Naive B cell (primary cell): Measurements from ENCODE around the gene RAN. TPM values are rescaled to one million over a fixed set of nuclear protein-coding genes. Genes with fewer than 3 reads are reported as not detected.
A peak's percentile ranks its signal among the peaks of the same experiment; 100 is the strongest.
"Not testable (repeated sequence)": the region's sequence is repeated elsewhere in the genome, so short reads cannot be mapped to it uniquely, and the experiment has no call there.

Experiments
- ATAC-seq, 2 donors: fragments of 150-1000 bp; cut with Tn5 transposase; 2 replicates each; pipeline ENCODE4 v1.10.0; 2021; ENCODE audit warnings: low read depth in 2 of 2, mild to moderate bottlenecking in 2 of 2, moderate library complexity in 2 of 2
- DNase-seq: peaks from one replicate; pipeline ENCODE4 v3.0.0; 2022
- H3K27ac Mint-ChIP-seq, 6 donors: one replicate each; pipeline ENCODE4 v1.8.0; 2020 to 2022; ENCODE audit warnings: mild to moderate bottlenecking in 6 of 6, mixed read lengths in 6 of 6, moderate library complexity in 5 of 6, inconsistent platforms in 2 of 6
- H3K27me3 Mint-ChIP-seq, 3 donors: one replicate each; pipeline ENCODE4 v1.8.0; 2021 to 2022; ENCODE audit warnings: mixed read lengths in 3 of 3, mild to moderate bottlenecking in 1 of 3
- H3K36me3 Mint-ChIP-seq, 2 donors: one replicate each; pipeline ENCODE4 v1.8.0; 2020 to 2022; ENCODE audit warnings: mixed read lengths in 2 of 2, inconsistent platforms in 1 of 2, mild to moderate bottlenecking in 1 of 2
- H3K4me1 Mint-ChIP-seq, 3 donors: one replicate each; pipeline ENCODE4 v1.8.0; 2020 to 2022; ENCODE audit warnings: mixed read lengths in 3 of 3, inconsistent platforms in 1 of 3, mild to moderate bottlenecking in 1 of 3, moderate library complexity in 1 of 3
- H3K4me3 Mint-ChIP-seq, 8 donors: one replicate each; pipeline ENCODE4 v1.8.0; 2020 to 2022; ENCODE audit warnings: mild to moderate bottlenecking in 8 of 8, mixed read lengths in 8 of 8, moderate library complexity in 8 of 8, inconsistent platforms in 2 of 8
- H3K9me3 Mint-ChIP-seq, 7 donors: one replicate each; pipeline ENCODE4 v1.8.0; 2020 to 2022; ENCODE audit warnings: mixed read lengths in 7 of 7, mild to moderate bottlenecking in 5 of 7, inconsistent platforms in 2 of 7, moderate library complexity in 1 of 7
- polyA plus RNA-seq, 6 donors: library from polyadenylated mRNA; unstranded; fragments of 300-500 nt; fragmentation: Illumina TruSeq; gene quantifications; one replicate each; pipeline ENCODE4 v1.2.3, GENCODE V29; 2021; ENCODE audit warnings: low read depth in 6 of 6

Gene RAN
- polyA plus RNA-seq, 6 donors from 2014 or later = 454 to 580 (median 539) TPM

DNA sequence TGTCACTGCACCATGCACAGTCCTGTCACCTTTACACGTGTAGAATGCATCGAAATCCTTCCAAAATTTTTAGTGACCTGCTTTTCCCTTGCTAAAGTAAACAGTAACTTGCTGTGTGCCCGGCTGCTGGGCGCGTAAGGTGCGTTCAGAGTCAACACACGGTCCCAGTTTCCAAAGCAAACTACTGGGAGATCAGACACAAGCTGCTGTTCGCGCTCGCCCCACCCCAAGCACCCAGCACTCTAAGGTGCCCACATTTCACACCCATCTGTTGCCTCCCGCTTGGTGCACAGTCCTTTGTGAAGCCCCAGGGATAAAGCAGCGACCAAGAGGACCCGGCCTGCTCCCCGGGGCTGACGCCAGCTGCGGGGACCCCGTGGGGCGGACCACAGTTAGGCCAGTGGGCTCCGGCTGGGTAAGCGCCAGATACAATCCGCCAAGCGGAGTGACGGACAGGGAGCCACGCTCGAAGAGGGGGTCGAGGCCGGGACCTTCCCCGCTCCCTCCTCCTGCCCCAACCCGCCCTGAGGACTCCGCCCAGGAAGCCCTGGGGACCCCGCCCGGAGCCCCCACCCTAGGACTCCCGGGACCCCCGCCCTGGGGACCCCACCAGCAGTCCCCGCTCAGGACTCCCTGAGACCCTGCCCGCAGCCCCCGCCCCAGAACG, 33.4 kb upstream of the RAN start:
- Mint-ChIP-seq H3K27me3 (no peaks in the 10 kb centered on the region), H3K4me3 (peak overlapping the region; percentile 65 to 88 (median 82)), H3K4me1 (peaks cover 9 to 33% (median 14%) of the 10 kb centered on the region in 3 donors), H3K36me3 (no peaks in the 10 kb centered on the region), H3K9me3 (no peaks in the 10 kb centered on the region), H3K27ac (peak overlapping the region in 2 of 6 donors; percentile 21 to 41)
- ATAC-seq = peak; percentile 7 to 15
- DNase-seq = peak; percentile 20

DNA sequence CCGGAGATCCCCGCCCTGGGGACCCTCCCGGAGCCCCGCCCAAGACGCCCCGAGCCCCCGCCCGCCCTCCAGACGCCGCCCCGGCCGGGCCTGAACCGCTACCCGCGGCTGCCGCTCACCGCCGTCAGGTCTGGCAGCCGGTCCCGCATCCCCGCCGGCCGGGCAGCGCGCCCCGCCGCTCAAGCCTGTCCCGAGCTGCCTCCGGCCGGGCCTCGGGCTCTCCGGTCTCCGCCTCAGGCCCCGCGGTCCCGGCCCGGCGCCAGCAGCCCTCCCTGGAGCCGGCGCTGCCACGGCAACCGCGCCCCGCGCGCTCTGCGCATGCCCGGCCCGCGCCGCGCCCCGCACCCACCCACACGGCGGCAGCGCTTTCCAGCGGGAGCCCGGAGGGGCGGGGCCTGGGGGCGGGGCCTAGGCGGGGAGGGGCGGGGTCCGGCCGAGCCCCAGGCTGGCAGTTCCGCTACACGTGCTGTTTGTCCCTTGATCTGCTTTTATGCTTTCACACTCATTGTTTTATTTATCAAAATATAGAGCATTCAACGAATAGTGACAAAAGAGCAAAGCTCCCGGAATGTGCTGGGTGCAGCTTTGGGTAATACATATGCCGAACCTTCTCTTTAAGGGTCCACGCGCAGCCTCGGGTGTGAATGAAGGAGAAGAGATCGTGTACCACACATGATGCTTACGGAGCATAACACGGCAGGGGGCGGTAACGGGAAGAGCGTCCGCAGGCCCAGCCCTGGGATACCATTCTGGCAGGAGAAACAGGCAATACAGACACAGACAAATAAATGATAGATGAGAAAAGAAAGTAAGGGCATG, 32.7 kb upstream of the RAN start, which contains the start of gene STX2:
TSS of gene STX2 (minus strand) at position 300 of the 819 bp plus-strand sequence. CDS start at position 149, 151 bp downstream.
- H3K27me3 Mint-ChIP-seq = no peaks in the 10 kb centered on the region
- peak within 1 kb of the TSS; percentile 82 to 95 (median 86) for H3K4me3 Mint-ChIP-seq
- no peaks in the 10 kb centered on the region for H3K36me3 Mint-ChIP-seq
- no peaks in the 10 kb centered on the region for H3K9me3 Mint-ChIP-seq
- H3K4me1 Mint-ChIP-seq = peaks cover 9 to 32% (median 14%) of the 10 kb centered on the region in 3 donors
- peak within 1 kb of the TSS in 5 of 6 donors; percentile 7 to 92 (median 88) for H3K27ac Mint-ChIP-seq
- peak; percentile 87 to 90 for ATAC-seq
- DNase-seq = peak; percentile 91

DNA sequence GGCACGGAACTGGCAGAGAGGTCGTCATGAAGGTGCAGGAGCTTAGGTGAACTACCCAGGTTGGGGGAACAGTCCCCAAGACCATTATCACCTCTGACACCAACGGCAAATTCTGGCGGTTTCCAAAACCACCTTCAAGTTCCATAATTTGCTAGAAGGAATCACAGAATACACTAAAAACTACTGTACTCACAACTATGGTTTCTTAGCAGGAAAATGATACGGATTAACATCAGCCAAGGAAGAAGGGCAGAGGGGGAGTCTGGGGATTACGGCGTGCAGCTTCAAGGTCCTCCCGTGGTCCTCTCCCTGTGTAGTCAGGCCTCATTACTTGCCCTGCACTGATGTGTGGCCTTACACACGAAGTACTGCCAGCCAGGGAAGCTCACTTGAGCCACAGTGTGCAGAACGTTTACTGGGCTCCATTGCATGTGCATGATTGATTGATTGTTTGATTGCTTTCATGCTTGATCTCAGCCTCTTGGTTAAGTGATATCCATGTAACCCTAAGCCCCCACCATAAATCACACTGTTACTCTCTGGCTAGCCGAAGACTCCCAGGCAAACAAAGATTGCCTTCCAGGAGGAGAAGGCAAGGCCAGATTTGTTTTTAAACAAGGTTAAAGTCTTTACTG, 32.0 kb upstream of the RAN start:
- DNase-seq (no peak), ATAC-seq (no peak)
- Mint-ChIP-seq H3K36me3 (no peaks in the 10 kb centered on the region), H3K27me3 (no peaks in the 10 kb centered on the region), H3K9me3 (no peaks in the 10 kb centered on the region), H3K4me1 (peaks cover 9 to 28% (median 14%) of the 10 kb centered on the region in 3 donors), H3K27ac (peak overlapping the region in 3 of 6 donors; percentile 7 to 88 (median 39)), H3K4me3 (peak overlapping the region; percentile 81 to 95 (median 86))

DNA sequence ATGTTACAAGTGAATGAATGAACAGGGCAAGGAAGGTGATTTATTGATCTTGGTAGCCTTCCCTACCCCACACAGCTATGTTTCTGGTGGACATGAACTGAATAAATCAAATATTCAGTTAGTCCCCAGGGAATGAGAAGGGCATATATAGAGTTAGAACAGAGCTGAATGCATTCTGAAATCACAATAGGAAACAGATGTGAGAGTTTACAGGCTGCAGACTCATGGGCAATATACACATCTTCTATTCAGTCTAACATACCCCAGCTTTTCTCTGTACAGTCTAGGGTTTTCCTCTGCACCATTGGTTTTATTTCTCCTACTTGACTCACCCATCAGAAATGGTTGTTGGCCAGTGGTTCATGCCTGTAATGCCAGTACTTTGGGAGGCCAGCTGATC, 25.5 kb upstream of the RAN start:
- no peak overlapping the region for H3K27ac Mint-ChIP-seq
- no peak for ATAC-seq

DNA sequence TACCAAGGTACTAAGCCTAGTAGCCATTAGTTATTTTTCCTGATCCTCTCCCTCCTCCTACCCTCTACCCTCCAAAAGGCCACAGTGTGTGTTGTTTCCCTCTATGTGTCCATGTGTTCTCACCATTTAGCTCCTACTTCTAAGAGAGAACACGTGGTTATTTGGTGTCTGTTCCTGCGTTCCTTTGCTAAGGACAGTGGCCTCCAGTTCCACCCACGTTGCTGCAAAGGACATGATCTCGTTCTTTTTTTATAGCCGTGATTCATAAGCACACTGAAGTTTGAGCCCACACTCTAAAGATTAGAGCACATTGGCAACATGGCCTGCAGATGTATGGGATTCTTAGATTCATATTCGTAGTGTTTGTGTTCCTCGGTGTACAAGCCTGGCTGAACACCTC, 24.8 kb upstream of the RAN start:
- peaks cover 11 to 18% (median 17%) of the 10 kb centered on the region in 3 donors for H3K27me3 Mint-ChIP-seq
- no peaks in the 10 kb centered on the region for H3K36me3 Mint-ChIP-seq
- no peak for ATAC-seq
- H3K4me1 Mint-ChIP-seq = no peaks in the 10 kb centered on the region
- H3K4me3 Mint-ChIP-seq = no peak overlapping the region
- no peaks in the 10 kb centered on the region for H3K9me3 Mint-ChIP-seq
- peak overlapping the region in 1 of 6 donors; percentile 8 for H3K27ac Mint-ChIP-seq
- no peak for DNase-seq

More for the DNA sequence above, 25.5 kb upstream of the RAN start:
- no peak overlapping the region for H3K4me3 Mint-ChIP-seq
- H3K27me3 Mint-ChIP-seq = peaks cover 11 to 18% (median 17%) of the 10 kb centered on the region in 3 donors
- H3K4me1 Mint-ChIP-seq = no peaks in the 10 kb centered on the region
- no peak for DNase-seq
- no peaks in the 10 kb centered on the region for H3K9me3 Mint-ChIP-seq
- H3K36me3 Mint-ChIP-seq = no peaks in the 10 kb centered on the region

DNA sequence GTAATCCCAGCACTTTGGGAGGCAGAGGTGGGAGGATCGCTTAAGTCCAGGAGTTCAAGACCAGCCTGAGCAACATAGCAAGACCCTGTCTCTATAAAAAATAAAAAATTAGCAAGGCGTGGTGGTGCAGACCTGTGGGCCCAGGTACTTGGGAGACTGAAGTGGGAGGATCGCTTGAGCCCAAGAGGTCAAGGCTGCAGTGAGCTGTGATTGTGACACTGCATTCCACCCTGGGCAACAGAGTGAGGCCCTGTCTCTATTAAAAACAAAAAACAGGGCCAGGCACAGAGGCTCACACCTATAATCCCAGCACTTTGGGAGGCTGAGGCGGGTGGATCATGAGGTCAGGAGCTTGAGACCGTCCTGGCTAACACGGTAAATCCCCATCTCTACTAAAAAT, 23.8 kb upstream of the RAN start:
- not testable (repeated sequence) for H3K27ac Mint-ChIP-seq, H3K4me1 Mint-ChIP-seq, H3K4me3 Mint-ChIP-seq, DNase-seq, H3K9me3 Mint-ChIP-seq, H3K36me3 Mint-ChIP-seq, ATAC-seq
- peaks cover 15 to 24% (median 18%) of the 10 kb centered on the region in 3 donors for H3K27me3 Mint-ChIP-seq

DNA sequence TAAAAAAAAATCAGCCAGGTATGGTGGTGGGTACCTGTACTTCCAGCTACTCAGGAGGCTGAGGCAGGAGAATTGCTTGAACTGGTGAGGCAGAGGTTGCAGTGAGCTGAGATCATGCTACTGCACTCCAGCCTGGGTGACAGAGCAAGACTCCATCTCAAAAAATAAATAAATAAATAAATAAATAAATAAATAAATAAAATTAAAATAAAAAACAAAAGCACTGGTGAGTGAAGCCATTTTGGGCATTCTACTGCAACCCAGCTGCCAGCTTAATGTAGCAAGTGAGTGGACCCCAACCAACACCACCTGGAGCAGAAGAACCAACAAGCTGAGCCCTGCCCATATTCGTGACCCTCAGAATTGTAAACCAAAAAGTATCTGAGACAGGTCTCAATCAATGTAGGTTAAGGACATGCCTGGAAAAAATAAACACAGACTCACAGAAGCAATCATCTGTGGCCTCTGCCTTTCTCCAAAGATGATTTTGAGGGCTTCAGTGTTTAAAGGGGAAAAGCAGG, 23.0 kb upstream of the RAN start:
- not testable (repeated sequence) for DNase-seq, H3K36me3 Mint-ChIP-seq, H3K4me1 Mint-ChIP-seq, ATAC-seq, H3K4me3 Mint-ChIP-seq, H3K27ac Mint-ChIP-seq, H3K9me3 Mint-ChIP-seq
- peaks cover 18 to 24% (median 18%) of the 10 kb centered on the region in 3 donors for H3K27me3 Mint-ChIP-seq

DNA sequence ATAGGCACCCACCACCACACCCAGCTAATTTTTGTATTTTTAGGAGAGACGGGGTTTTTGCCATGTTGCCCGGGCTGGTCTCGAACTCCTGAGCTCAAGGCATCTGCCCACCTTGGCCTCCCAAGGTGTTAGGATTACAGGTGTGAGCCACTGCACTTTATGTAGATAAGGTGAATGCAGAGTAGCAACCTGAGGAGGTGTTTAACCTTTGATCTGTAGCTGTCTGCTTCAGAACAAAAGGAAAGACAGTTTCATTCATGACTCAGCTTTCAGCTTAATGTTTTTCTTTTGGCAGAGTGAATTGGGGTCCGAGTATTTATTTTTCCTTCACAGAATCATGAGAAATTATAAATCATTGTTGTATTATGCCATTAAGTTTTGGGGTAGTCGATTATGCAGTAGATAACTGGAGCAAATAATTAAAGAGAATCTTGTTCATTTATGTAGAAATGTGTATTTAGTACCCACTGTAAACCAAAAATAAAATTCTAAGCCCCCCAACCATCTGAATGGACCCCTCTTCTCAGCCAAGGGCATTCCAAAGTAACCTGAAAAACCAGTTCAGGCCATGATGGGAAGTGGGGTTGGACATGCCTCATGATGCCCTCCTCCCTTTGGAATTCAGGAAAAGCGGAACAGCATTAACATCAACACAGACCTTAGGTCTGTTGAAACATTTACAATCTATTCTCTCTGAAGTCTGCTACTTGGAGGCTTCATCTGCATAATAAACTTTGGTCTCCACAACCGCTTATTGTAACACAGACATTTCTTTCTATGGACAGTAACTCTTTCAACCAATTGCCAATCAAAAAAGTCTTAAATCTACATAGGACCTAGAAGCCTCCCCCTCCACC, 22.1 kb upstream of the RAN start:
- Mint-ChIP-seq H3K27me3 (peaks cover 18 to 24% (median 22%) of the 10 kb centered on the region in 3 donors), H3K27ac (no peak overlapping the region), H3K4me3 (no peak overlapping the region), H3K4me1 (no peaks in the 10 kb centered on the region), H3K36me3 (no peaks in the 10 kb centered on the region), H3K9me3 (peaks cover 0 to 5% (median 0%) of the 10 kb centered on the region in 7 donors)
- DNase-seq (no peak), ATAC-seq (no peak)

DNA sequence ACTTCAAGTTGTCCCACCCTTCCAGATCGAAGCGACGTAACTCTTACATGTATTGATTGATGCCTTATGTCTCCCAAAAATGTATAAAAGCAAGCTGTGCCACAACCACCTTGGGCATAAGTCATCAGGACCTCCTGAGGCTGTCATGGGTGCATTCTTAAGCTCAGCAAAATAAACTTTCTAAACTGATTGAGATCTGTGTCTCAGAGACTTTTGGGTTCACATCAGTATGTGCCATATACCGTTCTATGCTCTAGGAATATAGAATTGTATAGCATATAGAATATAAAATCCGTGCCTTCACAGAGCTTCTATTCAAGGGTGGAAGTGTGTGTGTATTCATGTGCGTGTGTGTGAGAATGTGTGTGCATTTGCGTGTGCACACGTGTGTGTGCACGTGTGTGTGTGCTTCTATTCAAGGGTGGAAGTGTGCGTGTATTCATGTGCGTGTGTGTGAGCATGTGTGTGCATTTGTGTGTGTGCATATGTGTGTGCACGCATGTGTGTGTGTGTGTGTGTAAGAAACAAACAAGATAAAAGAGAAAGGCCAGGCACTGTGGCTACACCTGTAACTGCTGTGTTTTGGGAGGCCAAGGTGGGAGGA, 21.3 kb upstream of the RAN start:
- H3K4me3 Mint-ChIP-seq = no peak overlapping the region
- H3K27me3 Mint-ChIP-seq = peaks cover 18 to 26% (median 24%) of the 10 kb centered on the region in 3 donors
- H3K4me1 Mint-ChIP-seq = no peaks in the 10 kb centered on the region
- peaks cover 0 to 5% (median 0%) of the 10 kb centered on the region in 7 donors for H3K9me3 Mint-ChIP-seq
- DNase-seq (no peak), ATAC-seq (no peak)
- no peaks in the 10 kb centered on the region for H3K36me3 Mint-ChIP-seq
- peak overlapping the region in 1 of 6 donors; percentile 44 for H3K27ac Mint-ChIP-seq

DNA sequence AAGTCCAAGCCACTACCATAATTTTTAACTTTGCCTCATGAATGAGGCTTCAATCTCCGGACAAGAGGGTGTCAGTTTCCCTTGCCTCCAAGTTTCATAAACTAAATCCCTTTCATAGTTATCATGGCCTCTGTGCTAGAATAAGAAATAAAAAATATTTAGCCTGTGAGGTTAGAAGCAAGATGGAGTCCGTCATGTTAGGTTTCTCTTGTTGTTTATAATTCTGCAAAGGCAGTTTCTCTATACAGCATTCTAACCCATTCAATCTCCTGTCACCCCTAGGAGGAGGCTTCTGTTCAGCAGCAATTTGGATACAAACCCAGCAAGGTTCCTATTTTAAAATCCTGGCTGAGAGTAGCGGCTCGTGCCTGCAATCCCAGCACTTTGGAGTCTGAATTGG, 15.8 kb upstream of the RAN start:
- H3K9me3 Mint-ChIP-seq = peaks cover 5 to 16% (median 12%) of the 10 kb centered on the region in 7 donors
- no peak overlapping the region for H3K4me3 Mint-ChIP-seq
- peaks cover 14 to 28% (median 18%) of the 10 kb centered on the region in 3 donors for H3K27me3 Mint-ChIP-seq
- ATAC-seq = no peak
- no peaks in the 10 kb centered on the region for H3K4me1 Mint-ChIP-seq
- peaks cover 5 to 16% of the 10 kb centered on the region in 2 donors for H3K36me3 Mint-ChIP-seq
- DNase-seq = no peak
- H3K27ac Mint-ChIP-seq = no peak overlapping the region

DNA sequence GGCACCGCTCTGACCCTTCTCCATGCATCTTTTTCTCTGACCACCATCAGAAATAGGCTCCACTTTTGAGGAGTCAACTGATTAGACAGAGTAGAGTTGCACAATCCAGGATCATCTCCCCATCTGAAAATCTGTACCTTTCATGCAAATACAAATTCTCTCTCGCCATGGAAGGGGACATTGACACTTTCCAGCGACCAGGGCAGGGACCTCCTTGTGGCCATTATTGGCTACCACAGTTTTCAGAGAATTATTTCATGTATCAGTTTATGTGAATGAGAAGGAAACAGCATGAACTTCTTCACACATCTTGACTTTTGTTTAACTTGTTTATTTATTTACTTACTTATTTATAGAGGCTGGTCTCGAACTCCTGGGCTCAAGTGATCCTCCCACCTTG, 13.8 kb upstream of the RAN start:
- H3K27ac Mint-ChIP-seq = no peak overlapping the region
- H3K9me3 Mint-ChIP-seq = peaks cover 10 to 19% (median 12%) of the 10 kb centered on the region in 7 donors
- no peaks in the 10 kb centered on the region for H3K4me1 Mint-ChIP-seq
- no peak for DNase-seq
- ATAC-seq = no peak
- peaks cover 5 to 25% of the 10 kb centered on the region in 2 donors for H3K36me3 Mint-ChIP-seq
- H3K4me3 Mint-ChIP-seq = peak overlapping the region in 1 of 8 donors; percentile 55
- peaks cover 14 to 31% (median 18%) of the 10 kb centered on the region in 3 donors for H3K27me3 Mint-ChIP-seq

DNA sequence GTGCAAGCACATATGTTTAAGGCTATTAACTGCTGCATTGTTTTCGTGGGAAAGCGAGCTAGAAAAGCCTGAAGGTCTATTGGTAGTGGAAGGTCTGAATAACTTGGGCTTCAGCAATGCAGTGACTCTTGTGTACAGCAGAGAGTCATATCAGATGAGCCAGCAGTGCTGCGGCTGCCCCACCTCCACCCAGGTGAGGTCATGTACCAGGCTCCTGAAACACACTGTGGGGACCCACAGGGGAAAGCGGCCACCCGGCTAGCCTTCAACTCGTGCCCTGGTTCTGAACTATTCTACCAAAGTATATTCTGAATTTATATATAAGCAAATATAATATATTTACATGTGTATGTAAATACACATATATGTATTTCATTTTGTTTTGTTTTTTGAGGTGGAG, 12.7 kb upstream of the RAN start:
- peaks cover 14 to 25% (median 18%) of the 10 kb centered on the region in 3 donors for H3K27me3 Mint-ChIP-seq

More for the DNA sequence above, 12.7 kb upstream of the RAN start:
- no peaks in the 10 kb centered on the region for H3K4me1 Mint-ChIP-seq
- H3K36me3 Mint-ChIP-seq = peaks cover 5 to 25% of the 10 kb centered on the region in 2 donors
- no peak for ATAC-seq
- no peak overlapping the region for H3K4me3 Mint-ChIP-seq
- DNase-seq = no peak
- peaks cover 10 to 18% (median 12%) of the 10 kb centered on the region in 7 donors for H3K9me3 Mint-ChIP-seq
- H3K27ac Mint-ChIP-seq = no peak overlapping the region
